LoVo (cell line): ENCODE measurements around the gene MYRIP.
A peak's percentile ranks its signal among the peaks of the same experiment; 100 is the strongest.
"Not testable (repeated sequence)": the region's sequence is repeated elsewhere in the genome, so short reads cannot be mapped to it uniquely, and the experiment has no call there.

Source experiments
- DNase-seq: peaks from one replicate; pipeline ENCODE4 v3.0.0-alpha.2; 2016; ENCODE audit warnings: low spot score

Gene MYRIP

DNA sequence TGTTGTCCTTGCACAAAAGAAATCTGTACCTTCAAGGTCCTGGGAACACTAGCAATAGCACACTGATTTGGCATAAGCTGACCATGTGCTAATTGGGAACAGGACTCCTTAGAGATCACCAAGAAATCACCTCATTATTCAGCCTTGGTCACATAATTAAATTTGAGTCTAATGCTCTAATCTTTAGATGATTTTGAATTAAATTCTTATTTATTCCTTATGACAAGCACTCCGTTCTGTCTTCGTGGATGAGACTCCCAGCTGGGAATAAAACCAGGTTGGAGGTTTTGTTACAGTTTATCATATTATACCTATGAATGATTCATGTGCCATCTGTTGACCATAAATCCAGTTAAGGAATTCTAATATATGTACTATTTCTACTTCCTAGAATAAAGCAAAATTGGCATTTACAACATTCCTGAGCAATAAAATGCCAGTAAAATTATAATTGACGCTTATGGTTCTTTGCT, 162.2 kb downstream of the MYRIP start:
- DNase-seq, result no peak

DNA sequence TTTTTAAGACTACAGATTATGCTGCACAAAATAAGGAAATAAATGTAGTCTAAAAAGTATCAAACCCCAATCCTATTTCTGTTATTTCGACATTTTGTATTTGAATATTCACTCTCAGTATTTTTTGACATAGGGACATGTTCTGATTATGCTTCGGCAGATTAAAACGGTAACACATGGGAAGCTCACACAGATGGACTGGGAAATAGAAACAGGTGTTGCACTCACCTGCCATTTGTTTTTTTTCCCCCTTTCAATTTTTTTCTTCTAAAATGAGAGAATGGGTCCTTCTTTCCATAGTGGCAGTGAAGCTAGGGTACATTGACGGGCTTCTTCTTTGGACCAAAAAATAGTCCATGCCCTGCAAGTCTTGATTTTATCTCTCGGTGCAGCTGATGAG, 163.1 kb downstream of the MYRIP start:
- no peak for DNase-seq

DNA sequence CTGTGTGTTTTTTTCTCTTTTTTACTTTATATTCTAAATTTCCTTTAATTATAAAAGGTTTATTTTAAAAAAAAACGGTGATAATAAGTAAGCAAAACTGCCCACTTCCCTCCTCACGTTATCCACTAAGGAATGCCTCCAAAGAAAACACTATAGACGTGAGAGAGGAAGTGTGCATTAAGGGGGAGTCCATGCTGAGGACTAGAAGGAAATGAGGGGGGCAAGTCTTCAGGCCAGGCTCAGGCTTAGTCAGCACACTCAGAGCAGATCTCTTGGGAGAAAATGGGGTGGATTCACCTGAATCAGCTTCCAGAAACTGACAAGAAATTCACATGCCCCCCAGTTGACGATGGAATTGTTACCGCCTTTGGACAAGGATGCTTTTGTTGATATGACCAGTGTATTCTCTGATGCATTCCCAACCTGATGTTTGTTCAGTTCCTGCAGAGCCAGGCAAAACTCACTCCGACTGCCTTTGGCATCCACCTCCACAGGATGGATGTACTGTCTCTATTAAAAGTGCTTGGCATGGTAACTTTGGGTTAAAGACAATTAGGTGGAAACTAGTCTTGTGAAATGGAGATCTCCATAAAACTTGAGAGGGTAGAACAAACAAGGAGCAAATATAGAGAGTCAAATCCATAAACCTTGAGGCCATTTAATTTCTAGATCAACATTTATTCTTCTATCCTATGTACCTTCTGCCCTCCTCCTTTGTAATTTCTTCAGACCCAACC, 167.8 kb downstream of the MYRIP start:
- DNase-seq, result no peak

DNA sequence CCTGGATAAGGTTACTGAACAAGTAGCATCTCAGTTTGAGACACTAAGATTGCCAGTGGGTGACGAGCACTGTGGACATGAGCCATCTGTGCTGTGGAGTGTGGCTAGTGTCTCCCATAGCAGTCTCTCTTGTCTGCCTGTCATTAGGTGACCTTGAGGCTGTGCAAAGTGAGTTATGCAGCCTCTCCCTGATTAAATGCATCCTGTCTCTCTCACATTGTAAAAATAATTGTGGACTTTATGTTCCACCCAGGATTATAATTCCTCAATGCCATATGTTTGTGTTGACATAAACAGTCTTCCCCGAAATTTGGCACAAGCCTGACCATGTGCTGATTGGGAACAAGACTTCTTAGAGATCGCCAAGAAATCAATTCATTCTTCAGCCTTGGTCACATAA, 168.9 kb downstream of the MYRIP start:
- DNase-seq, result no peak

DNA sequence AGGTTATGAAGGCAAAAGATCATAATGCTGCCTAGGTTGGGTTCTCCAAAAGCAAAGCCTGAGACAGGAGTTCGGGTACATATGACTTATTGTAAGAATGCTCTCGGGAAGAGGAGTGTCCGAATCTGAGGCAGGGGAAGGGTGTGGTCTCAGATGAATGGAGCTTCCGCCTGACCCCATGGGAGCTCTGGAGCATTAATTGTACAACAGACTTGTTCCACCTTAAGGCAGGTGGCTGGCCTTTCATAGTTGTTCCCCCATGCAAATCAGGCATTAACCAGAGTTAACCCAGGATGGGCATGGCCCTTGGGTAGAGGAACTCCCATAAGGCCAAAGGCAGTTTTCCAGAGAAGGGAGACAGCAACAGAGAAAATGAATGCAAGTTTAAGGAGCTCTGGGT, 170.6 kb downstream of the MYRIP start:
- no peak for DNase-seq

DNA sequence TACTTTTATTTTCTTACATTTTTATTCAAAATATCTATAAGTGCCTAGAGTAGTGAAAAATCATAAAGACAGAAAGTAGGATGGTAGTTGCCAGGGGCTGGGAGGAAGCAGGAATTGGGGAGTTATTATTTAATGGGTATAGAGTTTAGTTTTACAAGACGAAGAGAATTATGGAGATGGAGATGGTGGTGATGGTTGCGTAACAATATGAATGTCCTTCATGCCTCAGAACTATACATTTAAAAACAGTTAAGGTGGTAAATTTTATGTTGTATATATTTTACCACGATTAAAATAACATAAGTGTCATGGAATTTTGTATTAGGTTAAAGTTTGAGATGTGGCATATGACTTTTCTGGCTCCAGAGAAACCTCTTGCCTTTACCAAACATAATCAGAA, 171.4 kb downstream of the MYRIP start:
- DNase-seq, result no peak

DNA sequence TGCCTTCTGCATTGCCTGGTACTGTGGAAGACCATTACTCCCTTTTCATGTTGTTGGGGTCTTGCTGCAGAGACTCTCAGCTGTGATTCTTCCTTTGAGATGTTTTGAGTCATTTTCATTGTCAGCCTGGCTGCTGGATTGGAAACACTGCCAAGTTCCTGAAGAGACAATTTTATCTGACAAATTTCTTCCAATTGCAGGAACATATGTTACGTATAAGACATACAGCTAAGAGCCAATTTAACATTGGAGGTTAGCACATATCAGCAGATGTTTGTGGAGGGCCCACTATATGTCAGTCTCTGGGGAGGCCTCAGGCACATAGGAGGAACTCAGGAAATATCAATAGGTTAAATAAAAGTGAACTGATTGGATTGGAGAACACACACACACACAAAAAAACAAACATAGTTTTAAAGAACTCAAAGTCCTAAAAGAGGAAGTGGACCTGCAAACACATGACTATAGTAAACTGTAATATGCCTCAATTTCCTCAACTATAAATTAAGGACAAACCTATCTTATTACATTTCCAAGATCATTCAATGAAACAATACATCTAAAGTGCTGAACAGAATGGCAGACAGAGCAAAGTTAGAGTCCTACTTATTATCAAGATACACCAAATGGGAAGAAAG, 172.3 kb downstream of the MYRIP start:
- DNase-seq, result no peak

DNA sequence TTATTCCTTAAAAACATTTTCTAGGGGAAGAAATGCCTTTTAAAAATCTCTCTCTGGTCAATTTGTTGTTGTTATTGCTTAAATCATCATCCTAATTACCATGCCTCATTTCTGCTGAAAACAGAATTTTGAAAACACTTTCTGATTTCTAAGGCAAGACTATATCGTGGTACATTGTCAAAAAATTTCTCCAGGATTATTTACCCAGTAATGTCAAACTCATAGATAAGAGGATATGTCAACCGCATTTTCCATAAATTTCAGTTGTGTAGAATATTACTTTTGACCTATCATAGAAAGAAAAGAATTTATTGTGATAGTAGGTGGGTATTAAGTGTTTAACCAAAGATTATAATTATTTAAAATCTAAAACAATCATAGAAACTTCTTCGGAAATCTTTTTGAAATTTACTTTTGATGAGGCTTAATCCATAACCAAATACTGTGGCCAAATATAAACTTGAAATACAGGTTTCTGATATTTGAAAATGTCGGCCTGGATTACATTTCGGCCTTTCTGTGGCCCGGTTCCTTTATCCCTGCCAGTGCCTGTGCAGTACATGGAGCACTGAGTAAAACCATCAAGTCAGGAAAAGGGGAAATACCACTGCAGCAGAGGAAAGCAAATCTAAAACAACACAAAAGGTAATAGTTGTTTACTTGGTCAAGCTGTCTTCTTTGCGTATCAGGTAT, 173.4 kb downstream of the MYRIP start:
- no peak for DNase-seq

DNA sequence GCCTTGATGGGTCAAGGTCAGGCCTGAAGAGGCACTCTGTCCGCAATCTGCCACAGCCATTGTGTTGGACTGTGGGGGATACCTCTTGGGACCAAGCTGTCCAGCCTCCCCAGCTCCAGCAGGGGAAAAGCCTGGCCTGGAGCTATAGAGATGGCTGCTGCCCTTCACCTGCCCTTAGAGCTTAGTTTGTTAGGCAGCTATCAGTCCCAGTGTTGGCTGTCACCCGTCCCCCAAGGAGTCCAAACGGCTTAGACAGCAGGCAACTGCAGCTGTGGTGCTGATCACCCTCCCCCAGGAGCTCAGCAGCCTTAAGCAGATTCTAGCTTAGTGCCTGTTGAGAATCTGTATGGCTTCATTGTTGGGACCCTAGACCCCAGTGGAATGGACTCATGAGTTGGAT, 180.3 kb downstream of the MYRIP start:
- DNase-seq, result no peak

DNA sequence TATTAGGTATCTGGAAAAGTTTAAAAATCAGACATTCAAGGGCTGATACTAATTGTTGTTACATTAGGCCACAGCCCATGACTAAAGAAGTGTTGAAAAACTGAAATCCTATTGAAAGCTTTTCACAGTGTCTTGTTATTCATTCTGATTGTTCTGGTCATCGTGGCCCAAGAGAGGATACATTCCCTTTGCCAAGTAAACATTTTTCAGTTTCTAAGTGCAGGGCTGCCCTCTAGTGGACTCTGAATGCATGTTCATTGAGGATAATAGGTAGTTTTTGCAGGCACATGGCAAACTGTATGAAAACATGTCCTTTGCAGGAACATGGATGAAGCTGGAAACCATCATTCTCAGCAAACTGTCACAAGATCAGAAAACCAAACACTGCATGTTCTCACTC, 181.1 kb downstream of the MYRIP start:
- DNase-seq, result peak; percentile 47

DNA sequence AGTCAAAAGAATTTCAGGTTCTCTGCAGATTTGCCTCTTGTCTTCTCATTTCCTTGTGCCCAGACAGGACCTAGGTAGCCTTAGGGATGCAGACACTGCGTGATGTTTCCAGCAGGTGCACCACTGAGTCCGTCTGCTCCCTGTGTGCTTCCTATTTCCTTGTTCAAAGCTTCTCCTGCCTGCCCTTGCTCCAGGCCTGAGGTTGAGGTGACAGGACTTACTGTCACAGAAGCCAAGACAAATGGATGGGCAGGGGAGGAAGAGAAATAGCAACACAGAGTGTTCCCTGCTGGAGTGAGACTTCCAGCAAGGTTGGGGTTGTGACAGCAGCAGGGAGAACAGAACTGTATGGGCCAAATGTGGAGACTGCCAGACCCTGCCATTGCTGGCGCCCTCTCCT, 199.4 kb downstream of the MYRIP start:
- DNase-seq, result no peak

DNA sequence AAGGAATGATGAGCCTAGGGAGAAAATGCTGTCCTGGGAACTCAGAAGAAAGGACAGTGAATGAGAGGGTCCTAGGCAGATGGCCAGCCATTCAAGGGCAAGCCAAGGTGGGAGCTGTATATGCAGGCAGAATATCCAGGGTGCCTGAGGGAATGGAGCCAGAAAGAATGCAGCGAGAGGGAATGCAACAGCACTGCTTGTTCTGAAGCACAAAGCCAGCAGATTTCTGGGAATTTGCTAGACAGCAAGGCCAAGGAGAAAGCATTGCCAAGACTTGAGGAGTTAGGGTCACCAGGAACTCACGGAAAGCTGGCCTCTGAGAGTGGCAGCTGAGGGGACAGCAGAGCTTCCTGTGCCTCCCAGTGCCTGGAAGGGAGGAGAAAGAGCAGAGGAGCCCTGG, 200.6 kb downstream of the MYRIP start:
- no peak for DNase-seq

DNA sequence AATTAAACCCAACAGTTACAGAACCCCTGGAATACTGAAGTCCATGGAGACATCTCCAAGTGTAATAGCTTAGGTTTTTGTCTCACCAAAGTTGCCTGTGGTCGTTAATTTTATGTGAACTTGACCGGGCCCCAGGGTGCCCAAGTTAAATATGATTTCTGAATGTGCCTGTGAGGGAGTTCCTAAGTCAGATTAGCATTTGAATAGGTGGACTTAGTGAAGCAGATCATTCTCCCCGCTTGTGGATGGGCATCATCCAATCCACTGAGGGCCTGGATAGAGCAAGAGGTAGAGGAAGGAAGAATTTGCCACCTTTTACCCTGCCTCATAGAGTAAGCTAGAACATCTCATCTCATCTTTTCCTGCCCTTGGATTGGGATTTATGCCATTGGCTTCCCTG, 203.0 kb downstream of the MYRIP start:
- no peak for DNase-seq

DNA sequence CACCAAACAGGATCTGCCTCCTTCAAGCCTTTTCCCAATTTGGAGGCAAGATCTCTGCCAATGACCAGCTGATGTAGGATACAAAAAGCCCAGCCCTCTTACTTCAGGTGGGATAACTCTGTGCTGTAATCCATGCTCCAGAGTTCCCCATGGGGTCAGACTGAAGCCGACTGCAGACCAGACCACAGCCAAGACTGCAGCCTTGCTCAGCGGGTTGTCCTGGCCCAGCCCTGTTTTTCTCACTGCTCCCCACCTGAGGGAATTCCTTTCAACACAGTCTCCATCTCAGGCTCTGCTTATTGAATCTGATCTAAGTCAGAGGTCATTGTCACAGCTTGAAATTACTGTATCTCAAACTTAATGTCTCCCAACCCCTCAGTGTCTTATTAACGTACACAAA, 207.0 kb downstream of the MYRIP start:
- no peak for DNase-seq

DNA sequence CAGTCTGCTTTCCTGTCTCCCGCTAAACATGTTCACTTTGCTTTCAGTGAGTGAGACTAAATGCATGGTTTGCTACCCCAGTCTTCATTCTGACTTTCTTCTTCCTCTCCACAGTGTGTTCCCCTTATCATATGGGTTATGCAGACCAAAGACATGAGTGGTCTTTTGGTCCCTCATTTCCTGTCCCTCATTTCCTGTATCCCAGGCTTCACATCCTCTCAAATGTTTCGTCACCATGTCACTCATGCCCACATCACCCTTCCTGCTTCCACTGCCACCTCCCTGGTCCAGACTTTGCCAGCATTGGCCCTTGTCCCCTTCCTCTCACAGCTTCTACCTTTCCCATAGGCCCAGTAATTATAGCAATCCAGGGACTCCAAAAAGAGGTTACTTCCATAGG, 209.0 kb downstream of the MYRIP start:
- DNase-seq, result no peak

DNA sequence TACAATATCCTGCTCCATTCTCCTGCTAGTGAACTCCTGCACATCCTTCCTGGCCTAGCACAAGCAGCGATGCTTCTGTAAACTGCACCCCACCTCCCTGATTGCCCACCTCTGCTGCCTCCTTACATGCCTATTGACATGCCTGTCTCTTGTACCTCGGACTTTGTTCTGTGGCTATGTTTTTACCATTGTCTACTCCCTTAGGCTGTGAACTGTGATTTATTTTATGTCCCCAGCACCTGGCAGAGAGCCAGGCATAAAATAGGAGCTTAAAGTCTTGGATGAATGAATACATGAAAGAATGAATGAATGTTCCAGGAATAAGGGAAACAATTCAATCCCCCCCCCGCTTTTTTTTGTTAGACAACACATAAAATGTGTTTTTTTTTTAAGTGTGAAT, 210.0 kb downstream of the MYRIP start:
- DNase-seq, result no peak

DNA sequence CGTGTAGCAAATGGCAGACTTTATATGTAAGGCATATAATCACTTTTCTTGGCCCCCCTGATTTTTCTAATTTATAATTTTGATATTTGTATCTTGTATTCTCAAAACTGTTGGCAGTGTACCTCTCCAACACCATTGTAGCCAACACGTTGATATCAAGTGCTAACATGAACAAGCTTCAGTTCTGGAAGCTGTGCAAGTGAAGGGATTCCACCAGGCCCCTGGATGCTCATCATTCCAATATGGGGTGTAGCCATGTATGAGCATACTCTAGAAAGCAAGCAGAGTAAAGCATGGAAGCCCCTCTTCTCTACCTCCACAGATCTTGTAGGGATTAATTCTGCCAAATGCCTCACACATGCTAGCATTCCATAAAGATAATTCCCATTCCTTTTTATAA, 211.3 kb downstream of the MYRIP start:
- no peak for DNase-seq

DNA sequence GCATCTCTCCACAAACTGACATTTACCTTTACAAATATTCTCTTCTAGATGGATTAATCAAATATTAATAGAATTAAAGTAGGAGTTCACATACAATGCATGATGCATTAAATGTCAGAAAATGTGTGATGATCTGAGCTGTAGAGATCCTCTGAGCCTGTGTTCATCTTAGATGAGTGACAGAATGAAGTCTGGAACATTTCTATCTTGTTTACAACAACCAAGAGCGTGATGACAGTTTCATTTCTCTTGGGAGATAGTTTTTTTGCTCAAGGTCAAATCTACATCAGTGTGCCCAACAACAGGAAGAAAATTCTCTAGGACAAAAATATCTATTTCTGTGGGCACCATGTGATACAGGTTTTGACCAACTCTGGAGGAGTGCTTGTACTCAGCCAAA, 211.9 kb downstream of the MYRIP start:
- no peak for DNase-seq

DNA sequence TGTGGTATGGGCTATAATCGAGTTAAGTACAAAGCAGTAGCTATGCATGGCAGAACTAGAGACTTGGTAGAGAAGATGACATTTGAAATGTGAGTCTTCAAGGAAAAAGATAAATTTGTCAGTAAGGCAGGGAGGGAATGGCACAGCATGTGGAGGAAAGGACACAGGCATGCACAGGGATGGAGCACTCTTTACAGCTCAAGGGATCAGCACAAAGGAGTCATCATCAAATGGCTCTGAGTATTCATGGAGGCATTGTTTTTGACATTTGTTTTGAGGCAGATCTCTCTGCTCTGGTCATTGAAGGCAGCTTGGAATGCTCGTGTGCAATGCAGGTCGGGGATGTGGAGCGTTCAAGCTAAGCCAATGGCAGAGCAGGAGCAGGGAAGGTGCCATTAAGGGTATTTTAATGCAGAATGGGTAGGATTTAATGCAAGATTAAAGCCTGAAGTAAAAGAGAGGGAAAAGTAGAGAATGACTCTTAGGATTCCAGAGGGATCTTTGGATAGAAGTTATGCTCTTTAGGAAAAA, 213.0 kb downstream of the MYRIP start:
- no peak for DNase-seq

DNA sequence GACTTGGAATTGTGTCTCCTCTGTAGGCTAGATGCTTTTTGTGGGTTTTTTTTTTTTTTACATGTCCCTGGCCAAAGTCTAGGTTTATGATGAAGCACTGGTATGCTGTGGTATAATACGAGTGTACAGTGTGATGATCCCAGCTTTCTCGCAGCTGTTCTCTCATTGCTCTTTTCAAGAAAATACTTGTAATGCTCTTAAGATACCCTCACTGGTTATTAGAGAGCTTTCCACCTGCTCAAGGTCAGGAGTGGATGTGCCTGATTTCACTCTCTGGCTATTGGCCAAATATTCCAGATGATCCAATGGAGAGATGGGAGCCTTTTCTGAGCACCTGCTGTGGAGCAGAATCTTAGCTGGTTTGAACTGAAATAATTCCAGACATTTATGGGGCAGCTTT, 215.1 kb downstream of the MYRIP start:
- no peak for DNase-seq

DNA sequence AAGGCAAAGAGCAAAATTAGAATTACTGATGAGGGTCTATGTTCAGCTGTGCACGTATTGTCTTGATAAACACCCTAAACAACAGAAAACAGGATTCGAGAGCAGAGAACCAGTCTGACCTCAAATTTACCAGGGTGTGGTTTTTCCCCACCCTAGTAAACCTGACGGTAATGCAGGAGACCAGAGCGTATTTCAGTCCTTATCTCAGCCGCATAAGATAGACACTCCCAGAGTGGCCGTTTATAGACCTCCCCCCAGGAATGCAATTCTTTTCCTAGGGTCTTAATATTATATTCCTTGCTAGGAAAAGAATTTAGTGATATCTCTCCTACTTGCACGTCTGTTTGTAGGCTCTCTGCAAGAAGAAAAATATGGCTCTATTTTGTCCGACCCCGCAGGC, 216.5 kb downstream of the MYRIP start:
- not testable (repeated sequence) for DNase-seq

DNA sequence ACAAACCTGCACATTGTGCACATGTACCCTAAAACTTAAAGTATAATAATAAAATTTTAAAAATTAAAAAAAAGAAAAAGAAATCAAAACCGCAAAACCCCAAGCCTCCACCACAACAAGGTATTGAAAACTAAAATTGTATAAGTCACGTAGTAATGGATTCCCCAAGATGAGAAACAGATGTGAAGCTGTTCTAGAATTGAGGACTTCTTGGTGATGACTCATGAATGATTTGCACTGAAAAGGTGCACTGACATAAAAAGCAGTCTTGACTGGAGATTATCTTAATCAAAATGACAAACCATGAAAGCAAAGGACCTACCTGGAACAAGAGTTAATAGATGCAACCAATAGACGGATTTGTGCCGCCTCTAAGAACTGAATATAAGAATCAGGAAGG, 225.8 kb downstream of the MYRIP start:
- no peak for DNase-seq

DNA sequence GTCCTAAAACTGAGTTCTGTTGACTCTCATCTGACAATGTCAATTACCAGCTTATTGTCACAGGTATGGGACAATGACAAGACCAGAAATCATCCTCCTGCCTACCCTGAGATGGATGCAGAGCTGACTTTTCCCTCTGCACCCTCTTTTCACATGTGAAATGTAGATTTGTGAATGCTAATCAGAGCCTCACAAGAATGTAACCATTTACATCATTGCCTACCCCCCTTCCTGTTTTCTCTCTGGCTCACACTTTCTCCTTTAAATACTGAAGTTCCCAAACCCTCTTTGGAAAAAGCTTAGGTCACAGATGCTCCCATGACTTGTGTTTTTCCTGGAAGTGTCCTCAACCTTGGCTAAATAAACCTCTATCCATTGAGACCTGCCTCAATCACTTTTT, 228.2 kb downstream of the MYRIP start:
- DNase-seq, result no peak
